Heart left ventricle (tissue), 16 donors: ENCODE data around the gene XPC. TPM values are rescaled to one million over a fixed set of nuclear protein-coding genes. Genes with fewer than 3 reads are reported as not detected.
A peak's percentile ranks its signal among the peaks of the same experiment; 100 is the strongest.

Experiments
- ATAC-seq, 4 donors: fragments of 200-7000 bp; cut with Tn5 transposase; one replicate each; pipeline ENCODE4 v1.9.1; 2020 to 2022; ENCODE audit warnings: moderate library complexity in 4 of 4, mild to moderate bottlenecking in 3 of 4, moderate number of reproducible peaks in 1 of 4
- DNase-seq, 5 donors: peaks; one replicate each; pipeline ENCODE4 v3.0.0-alpha.2; 2020
- H3K27ac ChIP-seq, 12 donors: fragments of 200-600 bp; sonication (generic) in 4 of 12; one replicate each; pipeline versions ENCODE4 v1.5.0 to v1.8.0; 2016 to 2022; ENCODE audit warnings: mild to moderate bottlenecking in 2 of 12
- H3K27me3 ChIP-seq, 9 donors: fragments of 200-600 bp; sonication (generic) in 2 of 9; one replicate each; pipeline versions ENCODE4 v1.5.1 to v1.8.0; 2016 to 2022; ENCODE audit warnings: mild to moderate bottlenecking in 3 of 9
- H3K36me3 ChIP-seq, 9 donors: fragments of 200-600 bp; sonication (generic) in 2 of 9; one replicate each; pipeline versions ENCODE4 v1.5.0 to v1.8.0; 2018 to 2022; ENCODE audit warnings: mild to moderate bottlenecking in 2 of 9
- H3K4me1 ChIP-seq, 12 donors: fragments of 200-600 bp; sonication (generic) in 4 of 12; one replicate each; pipeline versions ENCODE4 v1.5.0 to v1.8.0; 2016 to 2022; ENCODE audit warnings: mild to moderate bottlenecking in 3 of 12
- H3K4me3 ChIP-seq, 12 donors: fragments of 200-600 bp; sonication (generic) in 4 of 12; one replicate each; pipeline versions ENCODE4 v1.5.0 to v1.8.0; 2017 to 2022; ENCODE audit warnings: mild to moderate bottlenecking in 9 of 12, moderate library complexity in 4 of 12
- H3K9me3 ChIP-seq, 12 donors: fragments of 200-600 bp; sonication (generic) in 4 of 12; one replicate each; pipeline versions ENCODE4 v1.5.0 to v1.8.0; 2016 to 2022; ENCODE audit warnings: mild to moderate bottlenecking in 1 of 12
- POLR2A ChIP-seq, 2 donors: fragments of 450-650 bp; IDR thresholded peaks; one replicate each; pipeline ENCODE4 v1.6.1; 2017; ENCODE audit warnings: antibody characterized with exemption in 2 of 2, mild to moderate bottlenecking in 2 of 2, moderate library complexity in 2 of 2
- WGBS, 4 donors: extraction: QIAGEN DNeasy Blood & Tissue Kit in 2 of 4; methylation state at CpG; one replicate each; pipeline versions ENCODE4 v1.1.5 to v1.1.7; 2013 to 2018; 5-methylcytosine and 5-hydroxymethylcytosine counted together
- intact Hi-C, 10 donors: fragments of 100-400 bp; cut with DNase I; formaldehyde crosslinking; loops; one replicate each; pipeline versions ENCODE4 v1.11.1 to v1.14.2; 2022
- polyA plus RNA-seq, 2 donors: library from polyadenylated mRNA; stranded (reverse); fragments of 200-250 nt; gene quantifications; one replicate each; pipeline ENCODE4 v1.2.3, GENCODE V29; 2013
- total RNA-seq, 9 donors: library from RNA; depleted of rRNA in 2 of 9; stranded (reverse); fragments of >200 nt in 2 of 9; fragmentation: NEBNext Ultra II Directional in 3 of 9; extraction: Animal tissue kit (Norgen Biotek cat#: 25700) in 3 of 9; gene quantifications; one replicate each; pipeline versions ENCODE4 v1.1.0 to v1.2.4, GENCODE V29; 2016 to 2023
- TF ChIP-seq, protein P1 (sequence below), 12 donors: fragments of 200-600 bp; sonication (generic) in 4 of 12; IDR thresholded peaks; one replicate each; pipeline versions ENCODE4 v1.5.0 to v1.8.0; 2018 to 2022; ENCODE audit warnings: antibody characterized with exemption in 12 of 12, mild to moderate bottlenecking in 5 of 12
- donor health status: ischemic (EF 13 %, LVEDD 7.1; RV severe dilation, severe dysfunction).
- donor health status: healthy with polysubstance abuse.
- donor health status: DM: no; HTN: yes; CAD: no.
- donor health status: DM: no; HTN: no; CAD: no.
- donor health status: ischemic (EF 25% LVEDD 6.9; RV normal size, moderate dysfunction).
- donor health status: ischemic (EF 25% LVEDD 5.7; RV mildly dilated, moderate dysfunction).
- donor health status: healthy.
- donor health status: DM: yes; HTN: yes; CAD: no.
- donor health status: ischemic (EF 35%, LVEDD 5.7; RV mildly dilated, moderate dysfunction).
- donor health status: nonischemic (EF 11% LVEDD 7.7; RV severe dilation, severe dysfunction).
- donor health status: DM: yes; HTN: yes; CAD: no.
- donor health status: PGD.
- donor health status: ischemic (EF 29% LVEDD 5.4; RV normal size, mild dysfunction).
- donor health status: nonischemic (EF 23%, LVEDD 6.1; RV moderate dilation, normal function).

The XPC gene
- total and polyA plus RNA-seq, 11 donors = 6.1 to 20.0 (median 9.5) TPM

DNA sequence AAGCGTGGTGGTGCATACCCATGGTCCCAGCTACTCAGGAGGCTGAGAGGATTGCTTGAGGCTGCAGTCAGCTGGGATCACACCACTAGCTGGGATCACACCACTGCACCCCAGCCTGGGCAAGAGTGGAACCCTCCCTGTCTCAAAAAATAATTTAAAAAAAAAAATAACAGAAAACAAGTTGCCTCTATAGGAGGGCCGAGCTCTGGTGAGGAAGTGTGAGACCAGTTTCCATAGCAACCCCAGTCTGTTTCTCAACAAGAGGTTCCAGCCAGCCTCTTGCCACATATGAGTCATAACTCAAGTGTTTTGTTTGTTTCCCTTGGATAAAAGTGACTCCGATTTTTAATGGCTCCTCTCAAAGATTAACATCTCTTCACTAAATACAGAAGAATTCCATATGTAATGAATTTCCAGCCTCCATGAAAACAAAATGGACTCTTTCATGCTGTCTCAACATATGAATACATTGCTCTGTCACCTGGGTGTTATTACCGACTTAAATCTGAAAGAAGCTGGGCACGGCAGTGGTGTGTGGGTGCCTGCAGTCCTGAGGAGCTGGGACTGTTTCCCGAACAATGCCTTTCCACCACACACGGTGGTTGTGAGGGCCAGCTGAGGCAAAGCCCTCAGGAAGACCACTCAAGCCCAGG is 33.9 kb downstream of the XPC start:
- peak overlapping the region in 8 of 12 donors; percentile 10 to 40 (median 32) for H3K4me3 ChIP-seq
- peak overlapping the region; percentile 34 to 91 (median 81) for H3K27ac ChIP-seq
- DNase-seq = peak in 4 of 5 donors; percentile 61 to 80 (median 74)
- H3K36me3 ChIP-seq = peaks cover 0 to 76% (median 52%) of the 10 kb centered on the region in 9 donors
- intact Hi-C loops = loop anchor here in 3 of 10 donors (1.0 to 10.0 kb wide), 5 partner anchors 19 to 490 kb away; partner anchors contain the start of genes CHCHD4 (in 2 of the 3), TMEM43 (in 2 of the 3), LSM3 (in 1 of the 3) and XPC (in 1 of the 3)
- 9 to 19% (median 13%) methylated on average over 7 of the region's 7 CpGs for WGBS, 4 donors
- ATAC-seq = peak; percentile 65 to 89 (median 80)
- no peaks in the 10 kb centered on the region for H3K27me3 ChIP-seq
- H3K9me3 ChIP-seq = no peaks in the 10 kb centered on the region
- TF ChIP-seq, protein P1, sequence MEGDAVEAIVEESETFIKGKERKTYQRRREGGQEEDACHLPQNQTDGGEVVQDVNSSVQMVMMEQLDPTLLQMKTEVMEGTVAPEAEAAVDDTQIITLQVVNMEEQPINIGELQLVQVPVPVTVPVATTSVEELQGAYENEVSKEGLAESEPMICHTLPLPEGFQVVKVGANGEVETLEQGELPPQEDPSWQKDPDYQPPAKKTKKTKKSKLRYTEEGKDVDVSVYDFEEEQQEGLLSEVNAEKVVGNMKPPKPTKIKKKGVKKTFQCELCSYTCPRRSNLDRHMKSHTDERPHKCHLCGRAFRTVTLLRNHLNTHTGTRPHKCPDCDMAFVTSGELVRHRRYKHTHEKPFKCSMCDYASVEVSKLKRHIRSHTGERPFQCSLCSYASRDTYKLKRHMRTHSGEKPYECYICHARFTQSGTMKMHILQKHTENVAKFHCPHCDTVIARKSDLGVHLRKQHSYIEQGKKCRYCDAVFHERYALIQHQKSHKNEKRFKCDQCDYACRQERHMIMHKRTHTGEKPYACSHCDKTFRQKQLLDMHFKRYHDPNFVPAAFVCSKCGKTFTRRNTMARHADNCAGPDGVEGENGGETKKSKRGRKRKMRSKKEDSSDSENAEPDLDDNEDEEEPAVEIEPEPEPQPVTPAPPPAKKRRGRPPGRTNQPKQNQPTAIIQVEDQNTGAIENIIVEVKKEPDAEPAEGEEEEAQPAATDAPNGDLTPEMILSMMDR (IDR thresholded peaks at IDR 0.05) = no peak
- TF ChIP-seq POLR2A (IDR thresholded peaks at IDR 0.05) = no peak
- peaks cover 0 to 74% (median 36%) of the 10 kb centered on the region in 12 donors for H3K4me1 ChIP-seq

DNA sequence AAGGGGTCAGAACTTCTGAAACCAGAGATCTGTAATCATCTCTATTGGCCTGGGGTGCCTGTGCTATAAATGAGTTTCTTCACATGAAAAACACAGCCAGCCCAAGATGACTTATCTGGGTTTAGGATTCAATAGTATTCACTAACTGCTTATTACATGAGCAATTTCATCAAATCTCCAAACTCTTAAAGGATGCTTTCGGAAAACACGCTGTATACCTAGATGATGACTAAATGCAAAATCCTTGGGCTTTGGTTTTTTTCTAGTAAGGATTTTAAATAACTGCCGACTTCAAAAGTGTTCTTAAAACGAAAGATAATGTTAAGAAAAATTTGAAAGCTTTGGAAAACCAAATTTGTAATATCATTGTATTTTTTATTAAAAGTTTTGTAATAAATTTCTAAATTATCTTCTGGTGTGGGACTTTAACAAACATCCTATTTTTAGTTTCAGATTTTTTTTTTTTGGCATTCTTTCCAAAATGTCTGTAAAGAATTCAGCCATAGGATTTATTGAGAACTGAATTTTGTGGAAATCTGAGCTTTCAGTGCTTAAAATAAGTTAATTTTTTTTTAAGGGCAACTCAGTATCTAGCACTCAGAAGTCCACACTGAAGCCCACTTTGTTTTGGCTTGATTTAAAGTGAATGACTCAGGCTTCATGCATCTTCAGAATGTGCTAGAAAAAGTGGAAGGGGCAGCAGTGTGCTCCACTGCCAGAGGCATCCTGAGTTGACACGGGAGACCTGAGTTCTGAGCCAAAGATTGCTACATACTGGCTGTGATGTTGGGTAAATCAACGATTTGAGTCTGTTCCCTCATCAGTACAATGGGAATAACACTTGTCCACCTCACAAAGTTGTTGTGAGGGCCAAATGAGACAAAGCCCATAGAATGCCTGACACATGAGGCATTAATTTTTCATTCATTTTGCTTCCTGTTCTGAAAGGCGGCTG is 34.9 kb downstream of the XPC start:
- Histone ChIP-seq H3K27me3 (no peaks in the 10 kb centered on the region), H3K27ac (peak overlapping the region; percentile 34 to 91 (median 81)), H3K4me3 (peak overlapping the region in 4 of 12 donors; percentile 4 to 40 (median 34)), H3K36me3 (peaks cover 0 to 79% (median 60%) of the 10 kb centered on the region in 9 donors), H3K9me3 (no peaks in the 10 kb centered on the region), H3K4me1 (peaks cover 0 to 74% (median 36%) of the 10 kb centered on the region in 12 donors)
- DNase-seq (no peak), ATAC-seq (peak in 3 of 4 donors; percentile 28 to 55 (median 39))
- WGBS, 4 donors = 54 to 64% (median 59%) methylated on average over 7 of the region's 7 CpGs
- TF ChIP-seq, protein P1 (IDR thresholded peaks at IDR 0.05) = no peak
- TF ChIP-seq POLR2A (IDR thresholded peaks at IDR 0.05) = peak in 1 of 2 donors; percentile 23
- intact Hi-C loops = loop anchor here in 3 of 10 donors (1.0 to 10.0 kb wide), 5 partner anchors 18 to 489 kb away; partner anchors contain the start of genes CHCHD4 (in 2 of the 3), TMEM43 (in 2 of the 3), LSM3 (in 1 of the 3) and XPC (in 1 of the 3)

DNA sequence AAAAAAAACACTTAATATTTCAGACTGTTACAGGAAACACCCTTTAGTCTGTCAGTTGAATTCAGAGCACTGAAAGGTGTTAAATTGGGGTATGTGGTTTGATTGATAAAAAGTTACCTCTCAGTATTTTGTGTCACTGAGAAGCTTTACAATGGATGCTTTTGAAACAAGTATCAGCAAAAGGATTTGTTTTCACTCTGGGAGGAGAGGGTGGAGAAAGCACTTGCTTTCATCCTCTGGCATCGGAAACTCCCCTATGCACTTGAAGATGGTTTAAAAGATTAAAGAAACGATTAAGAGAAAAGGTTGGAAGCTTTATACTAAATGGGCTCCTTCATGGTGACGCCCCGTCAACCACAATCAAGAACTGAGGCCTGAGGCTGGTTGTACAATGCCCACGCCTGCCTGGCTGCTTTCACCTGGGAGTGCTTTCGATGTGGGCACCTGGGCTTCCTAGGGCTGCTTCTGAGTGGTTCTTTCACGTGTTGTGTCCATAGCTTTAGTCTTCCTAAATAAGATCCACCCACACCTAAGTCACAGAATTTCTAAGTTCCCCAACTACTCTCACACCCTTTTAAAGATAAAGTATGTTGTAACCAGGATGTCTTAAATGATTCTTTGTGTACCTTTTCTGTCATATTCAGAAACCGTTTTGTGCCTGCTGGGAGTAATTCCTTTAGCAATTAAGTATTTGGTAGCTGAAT is 35.7 kb downstream of the XPC start:
- no peak for TF ChIP-seq POLR2A (IDR thresholded peaks at IDR 0.05)
- TF ChIP-seq, protein P1 (IDR thresholded peaks at IDR 0.05) = no peak
- Histone ChIP-seq H3K27ac (peak overlapping the region in 10 of 12 donors; percentile 13 to 91 (median 81)), H3K9me3 (no peaks in the 10 kb centered on the region), H3K4me1 (peaks cover 0 to 70% (median 36%) of the 10 kb centered on the region in 12 donors), H3K4me3 (no peak overlapping the region), H3K36me3 (peaks cover 0 to 79% (median 60%) of the 10 kb centered on the region in 9 donors), H3K27me3 (no peaks in the 10 kb centered on the region)
- intact Hi-C loops = loop anchor here in 1 of 10 donors (10.0 kb wide), 1 partner anchor 488 kb away; no protein-coding TSS in a partner anchor
- no peak for DNase-seq
- ATAC-seq = no peak
- WGBS, 4 donors = 81 to 88% (median 83%) methylated on average over 8 of the region's 8 CpGs
